Measurements from ENCODE around the gene OPTN. TPM values are rescaled to one million over a fixed set of nuclear protein-coding genes. Genes with fewer than 3 reads are reported as not detected.
"Not testable (repeated sequence)": the region's sequence is repeated elsewhere in the genome, so short reads cannot be mapped to it uniquely, and the experiment has no call there.

Gene OPTN
- total RNA-seq, 4 donors from 2014 or later: 55.4 to 68.5 (median 62.0) TPM

DNA sequence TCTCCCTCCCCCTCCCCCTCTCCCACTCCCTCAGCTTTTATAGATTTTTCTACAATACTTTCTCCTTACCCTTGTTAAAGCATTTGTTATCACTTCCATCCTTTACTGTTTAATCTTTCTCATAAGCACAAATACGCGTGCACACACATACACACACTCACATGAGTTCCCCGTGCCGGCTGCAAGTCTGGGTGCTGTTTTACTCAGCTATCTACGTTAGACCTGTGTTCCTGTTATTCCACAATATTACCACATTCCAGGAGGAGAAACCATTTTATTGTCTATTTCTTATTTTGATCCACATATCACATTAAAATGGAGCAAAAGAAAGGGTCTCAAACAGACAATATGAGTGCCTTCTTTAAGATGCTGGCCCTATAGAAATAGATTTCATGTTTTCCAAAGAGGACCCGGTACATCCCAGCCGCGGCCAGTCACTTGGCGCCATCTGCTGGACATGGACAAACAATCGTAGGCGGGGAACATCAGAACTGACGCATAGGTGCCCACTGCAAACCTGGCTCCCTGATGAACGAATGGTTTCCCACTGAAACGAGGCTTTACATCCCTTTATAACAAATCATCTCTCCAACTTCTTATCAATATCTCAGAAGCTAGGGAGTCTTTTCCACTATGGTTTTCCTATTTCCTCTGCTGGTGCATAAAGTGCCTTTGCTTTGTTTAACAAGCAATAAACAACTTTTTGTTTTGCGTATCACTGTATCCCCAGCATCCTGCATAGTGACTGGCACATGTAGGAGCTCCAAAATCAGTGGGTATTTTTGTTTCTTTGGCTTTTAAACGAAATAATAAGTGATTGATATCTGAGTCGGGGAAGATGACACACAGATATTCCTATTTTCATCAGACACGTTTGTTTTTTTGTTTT is 25.2 kb upstream of the OPTN start:
- 22 to 26% methylated on average over 18 of the region's 18 CpGs for WGBS, 2 donors
- intact Hi-C loops (cut with DNase I; ENCODE audit: low total_unique reads): loop anchor here (5.0 kb wide), 1 partner anchor 813 kb away; no protein-coding TSS in a partner anchor
- DNase-seq (ENCODE audit: low spot score in 2 of 2): peak; percentile 54 to 91
- TF ChIP-seq, protein P1, sequence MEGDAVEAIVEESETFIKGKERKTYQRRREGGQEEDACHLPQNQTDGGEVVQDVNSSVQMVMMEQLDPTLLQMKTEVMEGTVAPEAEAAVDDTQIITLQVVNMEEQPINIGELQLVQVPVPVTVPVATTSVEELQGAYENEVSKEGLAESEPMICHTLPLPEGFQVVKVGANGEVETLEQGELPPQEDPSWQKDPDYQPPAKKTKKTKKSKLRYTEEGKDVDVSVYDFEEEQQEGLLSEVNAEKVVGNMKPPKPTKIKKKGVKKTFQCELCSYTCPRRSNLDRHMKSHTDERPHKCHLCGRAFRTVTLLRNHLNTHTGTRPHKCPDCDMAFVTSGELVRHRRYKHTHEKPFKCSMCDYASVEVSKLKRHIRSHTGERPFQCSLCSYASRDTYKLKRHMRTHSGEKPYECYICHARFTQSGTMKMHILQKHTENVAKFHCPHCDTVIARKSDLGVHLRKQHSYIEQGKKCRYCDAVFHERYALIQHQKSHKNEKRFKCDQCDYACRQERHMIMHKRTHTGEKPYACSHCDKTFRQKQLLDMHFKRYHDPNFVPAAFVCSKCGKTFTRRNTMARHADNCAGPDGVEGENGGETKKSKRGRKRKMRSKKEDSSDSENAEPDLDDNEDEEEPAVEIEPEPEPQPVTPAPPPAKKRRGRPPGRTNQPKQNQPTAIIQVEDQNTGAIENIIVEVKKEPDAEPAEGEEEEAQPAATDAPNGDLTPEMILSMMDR (IDR thresholded peaks at IDR 0.05): peak in 1 of 3 donors; percentile 7
- no peak for TF ChIP-seq POLR2A (IDR thresholded peaks at IDR 0.05)
- H3K4me3 ChIP-seq (ENCODE audit: low read depth, poor library complexity, severe bottlenecking): no peak overlapping the region

DNA sequence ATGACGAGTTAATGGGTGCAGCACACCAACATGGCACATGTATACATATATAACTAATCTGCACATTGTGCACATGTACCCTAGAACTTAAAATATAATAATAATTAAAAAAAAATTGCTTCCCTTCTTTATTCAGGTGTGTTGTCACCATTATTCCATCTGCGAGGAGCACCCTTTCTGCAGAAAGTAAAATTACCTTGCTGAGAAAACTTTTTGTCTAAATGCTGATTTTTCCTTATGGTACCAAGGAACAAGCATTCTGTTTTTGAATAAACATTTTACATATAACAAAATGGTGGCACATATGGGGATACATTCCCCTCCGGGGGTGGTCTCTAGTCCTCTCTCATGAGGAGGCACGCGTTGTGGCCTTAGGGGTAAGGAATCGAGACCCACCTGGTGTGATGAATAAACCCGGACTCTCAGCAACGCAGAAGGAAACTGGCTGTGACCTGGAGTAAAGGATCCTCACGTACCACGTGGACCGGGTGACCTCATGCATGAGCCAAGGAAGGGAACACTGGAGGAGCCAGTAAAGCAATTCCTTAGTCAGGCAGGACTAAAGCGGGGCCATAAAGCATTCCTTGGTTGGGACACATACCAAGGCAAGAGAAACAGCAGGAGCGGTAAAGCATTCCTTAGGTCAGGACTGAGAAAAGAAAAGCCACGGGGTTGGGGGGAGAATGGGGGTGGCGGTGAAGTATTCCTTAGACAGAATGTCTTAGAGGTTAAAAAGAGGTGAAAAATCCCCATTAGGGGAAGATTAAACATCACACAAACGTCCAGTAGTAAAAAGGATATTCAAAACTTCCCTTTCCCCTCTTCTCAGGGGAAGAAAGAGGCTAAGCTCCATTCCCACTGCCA is 20.8 kb upstream of the OPTN start:
- TF ChIP-seq, protein P1 (IDR thresholded peaks at IDR 0.05): no peak
- no peak for TF ChIP-seq POLR2A (IDR thresholded peaks at IDR 0.05)
- intact Hi-C loops (cut with DNase I; ENCODE audit: low total_unique reads): no loop called here
- no peak for DNase-seq (ENCODE audit: low spot score in 2 of 2)
- no peak overlapping the region for H3K4me3 ChIP-seq (ENCODE audit: low read depth, poor library complexity, severe bottlenecking)
- WGBS, 2 donors: 88 to 91% methylated on average over 16 of the region's 16 CpGs

DNA sequence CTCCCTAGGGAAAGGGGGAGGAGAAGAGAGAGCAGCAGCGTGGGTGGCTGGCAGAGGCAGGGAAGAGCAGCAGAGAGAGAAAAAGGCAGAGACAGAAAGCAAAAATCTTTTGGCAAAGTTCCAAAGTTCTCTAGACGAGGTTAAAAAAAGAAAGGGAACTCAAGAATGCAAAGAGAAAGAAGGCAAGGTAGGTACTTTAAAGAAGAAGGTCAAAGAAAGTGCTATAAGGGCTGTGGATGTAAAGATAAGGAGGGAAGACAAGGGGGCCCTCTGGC is 20.2 kb upstream of the OPTN start:
- 8 to 10% methylated on average over 2 of the region's 2 CpGs for WGBS, 2 donors
- no peak for DNase-seq (ENCODE audit: low spot score in 2 of 2)
- intact Hi-C loops (cut with DNase I; ENCODE audit: low total_unique reads): no loop called here
- no peak for TF ChIP-seq POLR2A (IDR thresholded peaks at IDR 0.05)
- TF ChIP-seq, protein P1 (IDR thresholded peaks at IDR 0.05): no peak
- no peak overlapping the region for H3K4me3 ChIP-seq (ENCODE audit: low read depth, poor library complexity, severe bottlenecking)

DNA sequence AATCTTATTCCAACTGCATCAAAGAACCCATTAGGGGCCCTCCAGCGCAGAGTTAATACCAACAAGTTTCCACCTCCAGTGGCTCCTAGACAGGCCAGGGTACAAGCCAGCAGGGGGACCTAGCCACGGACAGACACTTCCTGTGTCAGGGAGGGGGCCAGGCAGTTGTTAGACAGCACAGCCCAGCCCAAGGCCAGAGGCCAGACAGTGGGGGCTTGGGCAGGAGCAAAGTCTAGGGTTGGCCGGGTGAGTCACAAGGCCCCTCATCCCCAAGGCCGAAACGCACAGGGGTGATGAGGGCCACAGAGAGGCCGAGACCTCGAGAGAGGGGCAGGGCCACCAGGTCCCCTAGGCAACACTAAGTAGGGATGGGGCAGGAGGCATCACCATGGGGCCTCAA is 19.3 kb upstream of the OPTN start:
- TF ChIP-seq, protein P1 (IDR thresholded peaks at IDR 0.05): peak in 1 of 3 donors; percentile 65
- no peak for TF ChIP-seq POLR2A (IDR thresholded peaks at IDR 0.05)
- no peak for DNase-seq (ENCODE audit: low spot score in 2 of 2)
- H3K4me3 ChIP-seq (ENCODE audit: low read depth, poor library complexity, severe bottlenecking): no peak overlapping the region
- intact Hi-C loops (cut with DNase I; ENCODE audit: low total_unique reads): no loop called here
- whole genome bisulfite sequencing, 2 donors: 84 to 88% methylated on average over 7 of the region's 7 CpGs

DNA sequence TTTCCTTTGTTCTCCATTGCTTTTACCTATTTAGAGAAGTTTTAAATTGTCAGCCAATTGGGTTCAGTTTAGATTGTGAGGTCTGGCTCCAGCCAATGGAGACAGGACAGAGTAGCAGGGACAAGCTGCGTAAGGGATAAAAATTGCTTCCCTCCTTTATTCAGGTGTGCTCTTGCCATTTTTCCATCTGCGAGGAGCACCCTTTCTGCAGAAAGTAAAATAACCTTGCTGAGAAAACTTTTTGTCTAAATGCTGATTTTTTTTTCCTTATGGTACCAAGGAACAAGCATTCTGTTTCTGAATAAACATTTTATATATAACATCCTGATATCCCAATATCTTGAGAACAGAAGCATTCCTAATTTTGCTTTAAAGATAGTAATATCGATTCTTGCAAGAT is 16.3 kb upstream of the OPTN start:
- intact Hi-C loops (cut with DNase I; ENCODE audit: low total_unique reads); H3K4me3 ChIP-seq (ENCODE audit: low read depth, poor library complexity, severe bottlenecking); DNase-seq (ENCODE audit: low spot score in 2 of 2): not testable (repeated sequence)
- WGBS, 2 donors: 97 to 98% methylated on average over 3 of the region's 3 CpGs

GRCh38 chr10:13086056-13086455 is 13.9 kb upstream of the OPTN start:
- no peak overlapping the region for H3K4me3 ChIP-seq (ENCODE audit: low read depth, poor library complexity, severe bottlenecking)
- TF ChIP-seq, protein P1 (IDR thresholded peaks at IDR 0.05): no peak
- TF ChIP-seq POLR2A (IDR thresholded peaks at IDR 0.05): no peak
- WGBS, 2 donors: 98 to 100% methylated on average over 1 of the region's 1 CpG
- intact Hi-C loops (cut with DNase I; ENCODE audit: low total_unique reads): no loop called here
- no peak for DNase-seq (ENCODE audit: low spot score in 2 of 2)
